Endothelial cell of umbilical vein (primary cell): ENCODE data around the gene LCMT1. TPM values are rescaled to one million over a fixed set of nuclear protein-coding genes. Genes with fewer than 3 reads are reported as not detected.
A peak's percentile ranks its signal among the peaks of the same experiment; 100 is the strongest.

ENCODE experiments used
- BruUV-seq: library from RNA; stranded (reverse); fragments of 400-500 nt; replicated peaks from 2 replicates; lab custom pipeline; 2021; lab: Mats Ljungman, UMichigan
- CTCF ChIA-PET: fragments of 300-600, 350-600 bp; sonication (Branson Sonifier 250); formaldehyde crosslinking; loops from one replicate; lab custom pipeline; 2021; ENCODE audit warnings: antibody characterized with exemption, inconsistent platforms; lab: Charles Lee
- POLR2A ChIA-PET: fragments of 300-600, 350-600 bp; sonication (Branson Sonifier 250); formaldehyde crosslinking; loops from one replicate; lab custom pipeline; 2021; ENCODE audit warnings: antibody characterized with exemption, inconsistent platforms; lab: Charles Lee
- DNase-seq: peaks from one replicate; pipeline ENCODE4 v3.0.0-alpha.2; 2011; ENCODE audit warnings: low read depth, low spot score
- FAIRE-seq: peaks from 2 replicates; lab custom pipeline; 2011; peaks lifted over from hg19 to GRCh38; lab: Jason Lieb, UNC
- H2AFZ ChIP-seq: 2 replicates; pipeline ENCODE4 v1.6.0; 2012; ENCODE audit warnings: low read depth, low read length, control low read depth, inconsistent platforms
- H3K27ac ChIP-seq: 2 replicates; pipeline ENCODE4 v1.5.1; 2011; ENCODE audit warnings: low read depth, mild to moderate bottlenecking, control low read depth, low read length, moderate library complexity; ENCODE audit not compliant: insufficient read depth
- H3K27me3 ChIP-seq, 2 experiments: 2 replicates each; pipeline versions ENCODE4 v1.6.0 to v1.6.1; 2011; ENCODE audit warnings: low read length in 2 of 2, mixed read lengths in 1 of 2; ENCODE audit not compliant: control insufficient read depth in 2 of 2, insufficient read depth in 2 of 2
- H3K36me3 ChIP-seq, 2 experiments: 2 replicates in 1 of 2; 3 replicates in 1 of 2; pipeline ENCODE4 v1.5.1; 2011; ENCODE audit warnings: low read length in 2 of 2, mild to moderate bottlenecking in 1 of 2, moderate library complexity in 1 of 2; ENCODE audit not compliant: control insufficient read depth in 2 of 2, insufficient read depth in 2 of 2; ENCODE audit errors: extremely low read depth in 1 of 2
- H3K4me1 ChIP-seq: 3 replicates; pipeline ENCODE4 v1.5.1; 2011; ENCODE audit warnings: mild to moderate bottlenecking, low read length; ENCODE audit not compliant: control insufficient read depth, insufficient read depth; ENCODE audit errors: extremely low read depth
- H3K4me2 ChIP-seq: 2 replicates; pipeline ENCODE4 v1.6.1; 2011; ENCODE audit warnings: low read length, control low read depth, mixed read lengths; ENCODE audit not compliant: insufficient read depth
- H3K4me3 ChIP-seq, 3 experiments: fragments of 200-600 bp in 1 of 3; sonication (generic), shearing (Covaris generic) in 1 of 3; replicated peaks in 1 of 3; 2 replicates each; pipeline ENCODE4 v1.5.1; 2011 to 2016; ENCODE audit warnings: control low read depth in 3 of 3, low read length in 3 of 3, mild to moderate bottlenecking in 2 of 3, inconsistent platforms in 1 of 3, low read depth in 1 of 3, moderate library complexity in 1 of 3; ENCODE audit not compliant: insufficient read depth in 1 of 3
- H3K79me2 ChIP-seq: 2 replicates; pipeline ENCODE4 v1.6.0; 2012; ENCODE audit warnings: low read length, inconsistent platforms; ENCODE audit not compliant: control insufficient read depth, insufficient read depth
- H3K9ac ChIP-seq: replicated peaks from 2 replicates; pipeline ENCODE3; 2011; ENCODE audit warnings: low read length, control low read depth; ENCODE audit not compliant: insufficient read depth; ENCODE audit errors: extremely low read depth
- H3K9me1 ChIP-seq: replicated peaks from 3 replicates; pipeline ENCODE4 v1.6.0; 2011; ENCODE audit warnings: mild to moderate bottlenecking, low read length; ENCODE audit not compliant: control insufficient read depth, insufficient read depth; ENCODE audit errors: extremely low read depth
- H3K9me3 ChIP-seq: replicated peaks from 2 replicates; pipeline ENCODE4 v1.5.1; 2012; ENCODE audit warnings: low read length, inconsistent platforms; ENCODE audit not compliant: control insufficient read depth, insufficient read depth
- H4K20me1 ChIP-seq: replicated peaks from 2 replicates; pipeline ENCODE3; 2011; ENCODE audit warnings: mild to moderate bottlenecking, low read length; ENCODE audit not compliant: control insufficient read depth, insufficient read depth; ENCODE audit errors: extremely low read depth
- CTCF ChIP-seq, 2 donors: IDR thresholded peaks; 1 replicate in 1 of 2; 2 replicates in 1 of 2; pipeline ENCODE4 v1.5.1; 2011; ENCODE audit warnings: low read length in 2 of 2, mild to moderate bottlenecking in 2 of 2, moderate library complexity in 2 of 2, control low read depth in 1 of 2, inconsistent platforms in 1 of 2, low read depth in 1 of 2; ENCODE audit not compliant: insufficient read depth in 1 of 2; ENCODE audit errors: extremely low read depth in 1 of 2
- EZH2 ChIP-seq: IDR thresholded peaks from 2 replicates; pipeline ENCODE4 v1.6.1; 2012; ENCODE audit warnings: borderline replicate concordance, low read depth, mild to moderate bottlenecking, moderate library complexity, low read length, inconsistent platforms; ENCODE audit not compliant: severe bottlenecking
- FOS ChIP-seq: IDR thresholded peaks from 2 replicates; pipeline ENCODE4 v1.6.1; 2011; ENCODE audit warnings: mild to moderate bottlenecking, low read length, moderate library complexity, borderline replicate concordance; ENCODE audit not compliant: insufficient read depth
- GATA2 ChIP-seq: IDR thresholded peaks from 2 replicates; pipeline ENCODE4 v1.7.0; 2011; ENCODE audit warnings: low read depth, mild to moderate bottlenecking, moderate library complexity, mixed read lengths, low read length; ENCODE audit not compliant: insufficient read length, insufficient read depth
- JUN ChIP-seq: IDR thresholded peaks from 2 replicates; pipeline ENCODE4 v1.6.1; 2011; ENCODE audit warnings: borderline replicate concordance, low read depth; ENCODE audit not compliant: insufficient read length, insufficient read depth
- MAX ChIP-seq: IDR thresholded peaks from 2 replicates; pipeline ENCODE4 v1.6.1; 2011; ENCODE audit not compliant: insufficient read depth, insufficient read length
- MYC ChIP-seq: IDR thresholded peaks from one replicate; pipeline ENCODE4 v1.6.1; 2011; ENCODE audit warnings: mild to moderate bottlenecking, low read depth, low read length
- POLR2A ChIP-seq: IDR thresholded peaks from 2 replicates; pipeline ENCODE4 v1.6.1; 2012; ENCODE audit warnings: low read depth, mild to moderate bottlenecking, control low read depth, low read length
- POLR2AphosphoS5 ChIP-seq: IDR thresholded peaks from 2 replicates; pipeline ENCODE4 v1.6.1; 2012; ENCODE audit warnings: low read depth, mild to moderate bottlenecking, control low read depth, low read length, moderate library complexity; ENCODE audit not compliant: insufficient read depth
- dilution Hi-C: fragments of 300-500 bp; cut with MboI; formaldehyde crosslinking; loops from one replicate; pipeline ENCODE4 v1.15.0; 2019; ENCODE audit warnings: low sequenced_read_pairs; ENCODE audit not compliant: extremely low pct_ligation_motif_present
- intact Hi-C: fragments of 100-400 bp; cut with micrococcal nuclease; formaldehyde crosslinking; loops from one replicate; pipeline ENCODE4 v1.10.0; 2022
- polyA plus RNA-seq, 4 experiments: library from polyadenylated mRNA; depleted of rRNA in 3 of 4; stranded (reverse) in 3 of 4; unstranded in 1 of 4; fragments of >200 nt; gene quantifications; 2 replicates each; pipeline versions ENCODE4 v1.2.1 to v1.2.3, GENCODE V29; 2011 to 2012; ENCODE audit warnings: missing spikeins in 1 of 4
- total RNA-seq: library from RNA; stranded (reverse); gene quantifications from 2 replicates; pipeline ENCODE4 v1.2.3, GENCODE V29; 2021

LCMT1 gene
- total and polyA plus RNA-seq, 2 donors (not counting 3 experiments of a cell fraction or from before 2014, with no cell fraction given): 23.5 to 36.2 TPM

DNA sequence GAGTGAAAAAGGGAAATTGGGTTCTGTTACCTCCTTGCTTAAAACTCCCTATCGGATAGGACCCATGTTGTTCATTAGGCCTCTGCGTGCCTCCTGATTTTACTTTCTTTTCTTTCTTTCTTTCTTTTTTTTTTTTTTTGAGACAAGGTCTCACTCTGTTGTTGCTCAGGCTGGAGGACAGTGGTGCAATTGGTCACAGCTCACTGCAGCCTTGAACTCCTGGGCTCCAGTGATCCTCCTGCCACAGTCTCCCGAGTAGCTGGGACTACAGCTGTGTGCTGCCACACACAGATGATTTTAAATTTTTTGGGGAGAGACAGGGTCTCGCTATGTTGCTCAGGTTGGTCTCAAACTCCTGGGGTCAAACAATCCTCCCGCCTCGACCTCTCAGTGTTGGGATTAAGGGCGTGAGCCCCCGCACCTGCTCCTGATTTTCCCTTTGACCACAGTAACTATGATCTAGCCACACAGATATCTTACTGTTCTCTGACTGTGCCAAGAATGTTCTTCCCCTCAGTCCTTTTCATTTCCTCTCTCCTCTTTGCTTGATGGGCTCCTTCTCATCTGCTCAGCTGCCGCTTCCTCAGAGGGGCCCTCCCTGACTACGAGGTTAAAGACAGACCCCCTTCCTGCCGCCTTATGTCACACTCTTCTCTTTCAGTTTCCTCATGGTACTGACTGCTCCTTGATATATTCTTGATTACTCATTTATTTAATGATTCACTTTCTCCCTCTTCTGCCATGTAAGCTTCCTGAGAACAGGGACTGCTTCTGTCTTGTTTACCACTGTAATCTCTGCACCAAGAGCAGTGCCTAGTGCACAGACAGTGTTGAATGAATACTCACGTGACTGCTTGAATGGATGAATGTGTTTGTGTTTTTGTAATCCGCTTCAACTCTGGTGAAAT lies 44.3 kb downstream of the LCMT1 start:
- dilution Hi-C loops: no loop called here
- DNase-seq (peak; percentile 29), FAIRE-seq (no peak)
- Histone ChIP-seq H3K4me1 (no peaks in the 10 kb centered on the region), H3K4me2 (no peak overlapping the region), H3K27me3 (no peaks in the 10 kb centered on the region), H2AFZ (no peak overlapping the region), H3K9me1 (no peaks in the 10 kb centered on the region), H3K9me3 (no peaks in the 10 kb centered on the region), H3K9ac (no peak overlapping the region), H3K4me3 (no peak overlapping the region), H3K36me3 (peaks cover 0 to 4% of the 10 kb centered on the region in 2 experiments), H3K27ac (no peak overlapping the region), H4K20me1 (no peaks in the 10 kb centered on the region), H3K79me2 (no peaks in the 10 kb centered on the region)
- no TSS peak for BruUV-seq
- intact Hi-C loops: no loop called here
- TF ChIP-seq EZH2: no peak
- no peak for TF ChIP-seq MYC
- no peak for TF ChIP-seq JUN
- TF ChIP-seq GATA2: no peak
- no peak for TF ChIP-seq CTCF (IDR thresholded peaks at IDR 0.05; ENCODE audit: extremely low read depth in 1 of 2, insufficient read depth in 1 of 2, low read depth in 1 of 2, low read length in 2 of 2)
- no peak for TF ChIP-seq POLR2AphosphoS5
- TF ChIP-seq FOS: no peak
- no peak for TF ChIP-seq MAX
- no peak for TF ChIP-seq POLR2A
- POLR2A ChIA-PET: no interaction called here
- CTCF ChIA-PET: interaction anchor here (0.7 to 1.5 kb wide), 3 partner anchors 19 to 124 kb away, joined by 3 read pairs; no protein-coding TSS in a partner anchor
